Measurements from ENCODE around the gene PLSCR5. TPM values are rescaled to one million over a fixed set of nuclear protein-coding genes. Genes with fewer than 3 reads are reported as not detected.

PLSCR5 gene
- total and polyA plus RNA-seq, 4 experiments from 2014 or later, result not detected

GRCh38 chr3:146566138-146566537 lies 39.0 kb downstream of the PLSCR5 start:
- CTCF ChIA-PET (ENCODE audit: partially characterized antibody), result no interaction called here
- H3K27me3 Mint-ChIP-seq, result peaks cover 2 to 5% of the 10 kb centered on the region in 2 donors
- Histone ChIP-seq H3K9me3 (ENCODE audit: control insufficient read depth in 1 of 2, low read length in 2 of 2) (no peaks in the 10 kb centered on the region), H3K27ac (ENCODE audit: low read depth, low read length) (no peak overlapping the region), H3K4me3 (ENCODE audit: low read length in 2 of 2) (no peak overlapping the region), H3K27me3 (ENCODE audit: insufficient read depth, low read length) (no peaks in the 10 kb centered on the region), H3K4me1 (ENCODE audit: insufficient read depth, low read length) (no peaks in the 10 kb centered on the region), H3K36me3 (ENCODE audit: insufficient read depth, low read length) (no peaks in the 10 kb centered on the region)
- no peaks in the 10 kb centered on the region for H3K4me1 Mint-ChIP-seq
- DNase-seq, result no peak
- H3K9me3 Mint-ChIP-seq, result peaks cover 0 to 6% (median 0%) of the 10 kb centered on the region in 8 donors
- no peak overlapping the region for H3K27ac Mint-ChIP-seq
- H3K36me3 Mint-ChIP-seq, result no peaks in the 10 kb centered on the region
- intact Hi-C loops (cut with micrococcal nuclease), result no loop called here
- POLR2A ChIA-PET (ENCODE audit: partially characterized antibody), result no interaction called here
- H3K4me3 Mint-ChIP-seq, result no peak overlapping the region

GRCh38 chr3:146561879-146562278 lies 43.3 kb downstream of the PLSCR5 start:
- Histone ChIP-seq H3K27ac (ENCODE audit: low read depth, low read length) (no peak overlapping the region), H3K36me3 (ENCODE audit: insufficient read depth, low read length) (no peaks in the 10 kb centered on the region), H3K4me1 (ENCODE audit: insufficient read depth, low read length) (no peaks in the 10 kb centered on the region), H3K9me3 (ENCODE audit: control insufficient read depth in 1 of 2, low read length in 2 of 2) (no peaks in the 10 kb centered on the region), H3K27me3 (ENCODE audit: insufficient read depth, low read length) (no peaks in the 10 kb centered on the region), H3K4me3 (ENCODE audit: low read length in 2 of 2) (no peak overlapping the region)
- POLR2A ChIA-PET (ENCODE audit: partially characterized antibody), result no interaction called here
- DNase-seq, result no peak
- H3K4me1 Mint-ChIP-seq, result no peaks in the 10 kb centered on the region
- H3K36me3 Mint-ChIP-seq, result no peaks in the 10 kb centered on the region
- intact Hi-C loops (cut with micrococcal nuclease), result no loop called here
- H3K27ac Mint-ChIP-seq, result no peak overlapping the region
- peaks cover 0 to 2% of the 10 kb centered on the region in 2 donors for H3K27me3 Mint-ChIP-seq
- H3K4me3 Mint-ChIP-seq, result no peak overlapping the region
- CTCF ChIA-PET (ENCODE audit: partially characterized antibody), result no interaction called here
- peaks cover 0 to 6% (median 0%) of the 10 kb centered on the region in 8 donors for H3K9me3 Mint-ChIP-seq

- Mint-ChIP-seq H3K27ac (no peak overlapping the region), H3K4me1 (no peaks in the 10 kb centered on the region), H3K36me3 (no peaks in the 10 kb centered on the region), H3K9me3 (peaks cover 0 to 6% (median 0%) of the 10 kb centered on the region in 8 donors), H3K4me3 (no peak overlapping the region), H3K27me3 (peaks cover 0 to 2% of the 10 kb centered on the region in 2 donors)
- H3K4me1 ChIP-seq (ENCODE audit: insufficient read depth, low read length), result no peaks in the 10 kb centered on the region
- intact Hi-C loops (cut with micrococcal nuclease), result no loop called here
- ChIA-PET POLR2A (ENCODE audit: partially characterized antibody) (no interaction called here), CTCF (ENCODE audit: partially characterized antibody) (no interaction called here)
- no peaks in the 10 kb centered on the region for H3K36me3 ChIP-seq (ENCODE audit: insufficient read depth, low read length)
- H3K27me3 ChIP-seq (ENCODE audit: insufficient read depth, low read length), result no peaks in the 10 kb centered on the region
- H3K9me3 ChIP-seq (ENCODE audit: control insufficient read depth in 1 of 2, low read length in 2 of 2), result no peaks in the 10 kb centered on the region
- DNase-seq, result no peak
- H3K4me3 ChIP-seq (ENCODE audit: low read length in 2 of 2), result no peak overlapping the region
- H3K27ac ChIP-seq (ENCODE audit: low read depth, low read length), result no peak overlapping the region
Observed at GRCh38 chr3:146561463-146561862, 43.7 kb downstream of the PLSCR5 start.

DNA sequence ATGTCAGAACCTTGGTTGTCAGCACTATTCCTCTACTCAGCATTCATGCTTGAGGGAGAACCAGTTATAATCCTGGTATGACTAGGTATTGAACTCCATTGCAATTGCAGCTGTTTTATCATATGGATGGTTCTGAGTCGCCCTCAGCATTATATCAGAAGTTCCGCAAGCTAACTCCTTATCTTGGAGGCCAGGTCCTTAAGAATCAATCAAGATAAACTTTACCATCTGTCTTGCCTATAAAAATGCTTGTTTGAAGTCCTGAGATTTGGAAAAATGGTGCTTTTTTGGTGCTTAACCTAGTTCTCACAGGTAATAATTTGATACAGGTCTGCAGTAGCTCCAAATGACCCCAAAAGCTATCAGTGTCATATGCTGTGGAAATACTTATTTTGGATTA lies 44.5 kb downstream of the PLSCR5 start:
- Mint-ChIP-seq H3K9me3 (peaks cover 0 to 6% (median 0%) of the 10 kb centered on the region in 8 donors), H3K4me1 (no peaks in the 10 kb centered on the region), H3K27ac (no peak overlapping the region), H3K4me3 (no peak overlapping the region), H3K36me3 (no peaks in the 10 kb centered on the region), H3K27me3 (peaks cover 1 to 2% of the 10 kb centered on the region in 2 donors)
- Histone ChIP-seq H3K27ac (ENCODE audit: low read depth, low read length) (no peak overlapping the region), H3K36me3 (ENCODE audit: insufficient read depth, low read length) (no peaks in the 10 kb centered on the region), H3K4me1 (ENCODE audit: insufficient read depth, low read length) (no peaks in the 10 kb centered on the region), H3K9me3 (ENCODE audit: control insufficient read depth in 1 of 2, low read length in 2 of 2) (no peaks in the 10 kb centered on the region), H3K4me3 (ENCODE audit: low read length in 2 of 2) (no peak overlapping the region), H3K27me3 (ENCODE audit: insufficient read depth, low read length) (no peaks in the 10 kb centered on the region)
- intact Hi-C loops (cut with micrococcal nuclease), result no loop called here
- ChIA-PET POLR2A (ENCODE audit: partially characterized antibody) (no interaction called here), CTCF (ENCODE audit: partially characterized antibody) (no interaction called here)
- no peak for DNase-seq

DNA sequence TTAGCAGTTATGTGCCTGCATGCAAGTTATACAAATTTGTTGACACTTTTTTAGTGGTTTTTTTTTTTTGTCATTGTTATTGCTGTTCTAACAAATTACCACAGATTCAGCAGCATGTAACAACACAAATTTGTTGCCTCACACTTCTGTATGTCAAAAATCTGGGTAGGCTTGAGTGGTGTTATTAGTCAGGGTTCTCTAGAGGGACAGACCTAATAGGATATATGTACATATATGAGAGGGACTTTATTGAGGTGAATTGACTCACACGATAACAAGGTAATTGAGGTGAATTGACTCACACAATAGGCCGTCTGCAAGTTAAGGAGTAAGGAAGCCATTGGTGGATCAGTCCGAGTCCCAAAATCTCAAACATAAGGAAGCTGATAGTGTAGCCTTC lies 45.8 kb downstream of the PLSCR5 start:
- Histone ChIP-seq H3K36me3 (ENCODE audit: insufficient read depth, low read length) (no peaks in the 10 kb centered on the region), H3K4me3 (ENCODE audit: low read length in 2 of 2) (no peak overlapping the region), H3K27ac (ENCODE audit: low read depth, low read length) (no peak overlapping the region), H3K27me3 (ENCODE audit: insufficient read depth, low read length) (no peaks in the 10 kb centered on the region), H3K9me3 (ENCODE audit: control insufficient read depth in 1 of 2, low read length in 2 of 2) (no peaks in the 10 kb centered on the region), H3K4me1 (ENCODE audit: insufficient read depth, low read length) (no peaks in the 10 kb centered on the region)
- Mint-ChIP-seq H3K27ac (no peak overlapping the region), H3K4me1 (peaks cover 0 to under 1% (median 0%) of the 10 kb centered on the region in 4 donors), H3K9me3 (peaks cover 0 to 6% (median 0%) of the 10 kb centered on the region in 8 donors), H3K36me3 (no peaks in the 10 kb centered on the region), H3K27me3 (peaks cover 1 to 2% of the 10 kb centered on the region in 2 donors), H3K4me3 (no peak overlapping the region)
- ChIA-PET CTCF (ENCODE audit: partially characterized antibody) (no interaction called here), POLR2A (ENCODE audit: partially characterized antibody) (no interaction called here)
- no peak for DNase-seq
- intact Hi-C loops (cut with micrococcal nuclease), result no loop called here

GRCh38 chr3:146558781-146559180 lies 46.4 kb downstream of the PLSCR5 start:
- no peak for DNase-seq
- Histone ChIP-seq H3K4me1 (ENCODE audit: insufficient read depth, low read length) (no peaks in the 10 kb centered on the region), H3K9me3 (ENCODE audit: control insufficient read depth in 1 of 2, low read length in 2 of 2) (no peaks in the 10 kb centered on the region), H3K27me3 (ENCODE audit: insufficient read depth, low read length) (no peaks in the 10 kb centered on the region), H3K27ac (ENCODE audit: low read depth, low read length) (no peak overlapping the region), H3K4me3 (ENCODE audit: low read length in 2 of 2) (no peak overlapping the region), H3K36me3 (ENCODE audit: insufficient read depth, low read length) (no peaks in the 10 kb centered on the region)
- Mint-ChIP-seq H3K4me1 (peaks cover 0 to 5% (median 0%) of the 10 kb centered on the region in 4 donors), H3K27me3 (peaks cover 1 to 2% of the 10 kb centered on the region in 2 donors), H3K27ac (no peak overlapping the region), H3K4me3 (no peak overlapping the region), H3K36me3 (no peaks in the 10 kb centered on the region), H3K9me3 (peaks cover 0 to 6% (median 0%) of the 10 kb centered on the region in 8 donors)
- intact Hi-C loops (cut with micrococcal nuclease), result no loop called here
- ChIA-PET CTCF (ENCODE audit: partially characterized antibody) (no interaction called here), POLR2A (ENCODE audit: partially characterized antibody) (no interaction called here)

- ChIA-PET CTCF (ENCODE audit: partially characterized antibody) (no interaction called here), POLR2A (ENCODE audit: partially characterized antibody) (no interaction called here)
Observed at GRCh38 chr3:146557745-146558144, 47.4 kb downstream of the PLSCR5 start.

GRCh38 chr3:146555311-146555710 lies 49.8 kb downstream of the PLSCR5 start:
- no peak for DNase-seq
- Mint-ChIP-seq H3K4me1 (peaks cover 5 to 10% (median 7%) of the 10 kb centered on the region in 4 donors), H3K9me3 (peaks cover 0 to 2% (median 0%) of the 10 kb centered on the region in 8 donors), H3K36me3 (no peaks in the 10 kb centered on the region), H3K4me3 (no peak overlapping the region), H3K27ac (no peak overlapping the region), H3K27me3 (peaks cover 0 to 1% of the 10 kb centered on the region in 2 donors)
- H3K27ac ChIP-seq (ENCODE audit: low read depth, low read length), result no peak overlapping the region
- CTCF ChIA-PET (ENCODE audit: partially characterized antibody), result no interaction called here
- no peaks in the 10 kb centered on the region for H3K36me3 ChIP-seq (ENCODE audit: insufficient read depth, low read length)
- H3K9me3 ChIP-seq (ENCODE audit: control insufficient read depth in 1 of 2, low read length in 2 of 2), result no peaks in the 10 kb centered on the region
- no peaks in the 10 kb centered on the region for H3K27me3 ChIP-seq (ENCODE audit: insufficient read depth, low read length)
- POLR2A ChIA-PET (ENCODE audit: partially characterized antibody), result no interaction called here
- peaks cover 11% of the 10 kb centered on the region for H3K4me1 ChIP-seq (ENCODE audit: insufficient read depth, low read length)
- intact Hi-C loops (cut with micrococcal nuclease), result no loop called here
- no peak overlapping the region for H3K4me3 ChIP-seq (ENCODE audit: low read length in 2 of 2)

More at GRCh38 chr3:146557745-146558144, 47.4 kb downstream of the PLSCR5 start:
- no peak overlapping the region for H3K27ac ChIP-seq (ENCODE audit: low read depth, low read length)
- no peak overlapping the region for H3K4me3 Mint-ChIP-seq
- no peaks in the 10 kb centered on the region for H3K36me3 ChIP-seq (ENCODE audit: insufficient read depth, low read length)
- peaks cover 0 to 5% (median 0%) of the 10 kb centered on the region in 4 donors for H3K4me1 Mint-ChIP-seq
- H3K4me1 ChIP-seq (ENCODE audit: insufficient read depth, low read length), result no peaks in the 10 kb centered on the region
- H3K9me3 Mint-ChIP-seq, result peaks cover 0 to 2% (median 0%) of the 10 kb centered on the region in 8 donors
- DNase-seq, result no peak
- H3K9me3 ChIP-seq (ENCODE audit: control insufficient read depth in 1 of 2, low read length in 2 of 2), result no peaks in the 10 kb centered on the region
- no peaks in the 10 kb centered on the region for H3K36me3 Mint-ChIP-seq
- peaks cover under 1 to 1% of the 10 kb centered on the region in 2 donors for H3K27me3 Mint-ChIP-seq
- H3K27ac Mint-ChIP-seq, result no peak overlapping the region
- intact Hi-C loops (cut with micrococcal nuclease), result no loop called here
- no peaks in the 10 kb centered on the region for H3K27me3 ChIP-seq (ENCODE audit: insufficient read depth, low read length)
- no peak overlapping the region for H3K4me3 ChIP-seq (ENCODE audit: low read length in 2 of 2)
